Measurements from ENCODE around the gene CDH12.
"Not testable (repeated sequence)": the region's sequence is repeated elsewhere in the genome, so short reads cannot be mapped to it uniquely, and the experiment has no call there.

CDH12 gene

DNA sequence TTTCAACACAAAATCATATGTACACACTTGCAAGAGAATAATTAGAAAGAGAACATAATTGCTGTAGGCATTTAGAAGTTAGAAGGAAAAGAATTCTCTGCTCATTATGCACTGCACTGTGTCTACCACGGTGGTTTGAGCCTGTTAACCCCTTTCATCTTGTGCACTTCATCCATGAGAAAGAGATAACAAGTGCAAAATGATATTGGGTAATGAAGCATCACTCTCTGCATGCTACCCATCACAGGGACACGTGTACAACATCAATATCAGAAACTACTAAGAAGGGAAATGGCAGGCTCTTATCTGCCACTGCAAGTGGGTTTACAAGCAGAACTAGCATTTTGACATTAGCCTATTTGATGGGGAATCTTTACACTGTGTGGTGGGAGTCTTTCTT, 202.6 kb downstream of the CDH12 start:
- DNase-seq (ENCODE audit: low read depth in 2 of 2) = no peak

DNA sequence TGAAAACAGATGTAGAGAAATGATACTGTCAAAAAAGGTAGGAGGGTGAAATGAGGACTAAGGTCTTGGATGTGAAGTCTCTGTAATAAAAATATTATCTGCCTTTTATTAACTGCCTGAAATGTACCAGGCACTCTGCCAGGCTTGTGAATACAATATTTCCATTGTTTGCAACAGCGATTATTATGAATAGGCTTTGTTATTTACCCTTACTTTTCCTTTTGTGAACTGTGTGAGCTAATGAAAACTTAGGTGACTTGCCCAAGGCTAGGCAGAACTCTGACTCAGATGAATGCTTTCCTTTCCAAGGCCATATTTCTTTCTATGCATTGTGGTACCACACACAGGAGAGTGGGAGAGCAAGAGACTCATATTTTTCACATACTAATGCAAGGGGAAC, 204.1 kb downstream of the CDH12 start:
- DNase-seq (ENCODE audit: low read depth in 2 of 2) = no peak

DNA sequence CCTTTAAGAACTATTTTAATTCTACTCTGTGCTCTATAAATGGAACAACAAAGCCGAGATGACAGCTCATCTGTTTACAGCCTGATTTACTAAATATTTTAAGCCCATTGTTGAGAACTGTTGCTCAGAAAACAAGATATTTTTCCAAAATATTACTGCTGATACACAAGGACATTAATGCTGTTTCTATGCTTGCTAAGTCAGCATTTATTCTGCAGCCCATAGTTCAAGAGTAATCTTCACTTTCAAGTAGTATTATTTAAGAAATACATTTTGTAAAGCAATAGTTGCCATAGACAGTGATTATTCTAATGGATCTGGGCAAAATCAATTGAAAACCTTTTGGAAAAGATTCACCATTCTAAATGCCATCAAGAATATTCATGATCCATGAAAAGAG, 208.3 kb downstream of the CDH12 start:
- DNase-seq (ENCODE audit: low read depth in 2 of 2) = no peak

DNA sequence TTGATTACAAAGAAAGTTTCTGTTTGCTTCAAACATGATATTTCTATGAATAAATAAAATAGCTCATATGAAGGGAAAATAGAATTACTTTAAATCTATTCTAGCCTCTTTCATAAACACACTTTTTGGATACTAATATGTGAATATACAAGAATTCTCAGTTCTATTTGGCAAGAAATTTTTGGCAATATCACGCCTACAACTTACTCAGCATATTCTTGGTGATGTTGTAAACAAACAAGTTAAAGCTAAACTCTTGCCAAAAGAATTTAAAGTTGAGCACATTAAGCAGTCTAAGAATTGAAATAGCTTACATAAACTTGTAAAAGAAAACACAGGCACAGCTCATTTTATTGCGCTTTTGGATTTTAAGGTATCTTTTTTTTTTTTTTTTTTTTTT, 209.8 kb downstream of the CDH12 start:
- DNase-seq (ENCODE audit: low read depth in 2 of 2) = no peak

DNA sequence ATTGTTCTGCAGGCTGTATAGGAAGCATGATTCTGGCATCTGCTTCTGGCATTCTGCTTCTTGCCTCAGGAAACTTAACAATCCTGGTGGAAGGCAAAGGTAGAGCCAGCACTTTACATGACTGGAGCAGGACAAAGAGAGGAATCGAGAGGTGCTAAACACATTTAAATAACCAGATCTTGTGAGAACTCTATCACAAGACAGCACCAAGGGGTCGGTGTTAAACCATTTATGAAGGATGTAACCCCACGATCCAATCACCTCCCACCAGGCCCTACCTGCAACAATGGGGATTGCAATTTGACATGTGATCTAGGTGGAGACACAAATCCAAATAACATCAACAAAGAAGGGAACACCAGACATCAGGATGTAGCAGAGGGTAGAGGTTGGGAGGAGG, 221.5 kb downstream of the CDH12 start:
- DNase-seq (ENCODE audit: low read depth in 2 of 2) = no peak

GRCh38 chr5:22627029-22627428, 226.1 kb downstream of the CDH12 start:
- DNase-seq (ENCODE audit: low read depth in 2 of 2) = no peak

- DNase-seq (ENCODE audit: low read depth in 2 of 2) = no peak
Measured at GRCh38 chr5:22625451-22625850, 227.7 kb downstream of the CDH12 start.

DNA sequence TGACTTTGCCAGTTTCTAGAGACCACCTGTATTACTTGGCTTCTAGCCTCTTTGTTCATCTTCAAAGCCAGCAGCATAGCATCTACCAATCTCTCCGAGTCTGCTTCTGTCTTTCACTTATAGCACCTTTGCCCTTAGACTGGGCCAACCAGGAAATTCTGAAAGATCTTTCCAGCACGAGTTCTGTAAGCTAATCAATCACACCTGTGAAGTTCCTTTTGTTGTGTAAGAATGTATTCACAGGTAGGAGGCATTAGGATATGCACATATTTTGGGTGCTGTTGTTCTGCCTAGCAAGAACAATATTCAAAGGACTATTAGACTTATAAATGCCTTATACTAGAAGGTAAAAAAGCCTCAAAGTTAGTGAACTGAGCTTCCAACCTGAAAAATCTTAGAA, 232.1 kb downstream of the CDH12 start:
- no peak for DNase-seq (ENCODE audit: low read depth in 2 of 2)

- no peak for DNase-seq (ENCODE audit: low read depth in 2 of 2)
Measured at GRCh38 chr5:22615964-22616363, 237.2 kb downstream of the CDH12 start.

DNA sequence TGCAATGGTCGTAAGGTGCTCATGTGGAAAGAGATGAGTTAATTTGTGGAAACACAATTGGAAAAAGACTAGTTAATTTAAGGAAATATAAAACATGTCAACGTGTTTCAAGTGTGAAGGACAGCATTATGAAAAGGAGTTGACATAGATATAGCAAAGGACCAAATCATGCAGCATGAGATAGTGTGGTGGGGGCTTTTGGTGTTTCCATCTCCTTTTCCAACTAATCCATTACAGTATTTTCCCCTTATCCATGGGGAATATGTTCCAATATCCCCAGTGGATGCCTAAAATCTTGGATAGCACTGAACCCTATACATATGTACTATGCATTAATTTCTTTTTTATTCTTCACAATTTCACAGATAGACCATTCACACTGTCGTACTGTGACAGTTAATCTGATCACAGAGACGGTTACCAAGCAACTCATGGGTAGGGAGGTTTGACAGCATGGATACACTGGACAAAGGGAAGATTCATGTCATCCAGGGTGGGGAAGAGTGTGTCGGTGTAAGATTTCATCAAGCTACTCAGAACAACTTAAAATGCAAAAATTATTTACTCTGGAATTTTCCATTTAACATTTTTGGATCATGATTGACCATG, 238.6 kb downstream of the CDH12 start:
- no peak for DNase-seq (ENCODE audit: low read depth in 2 of 2)

DNA sequence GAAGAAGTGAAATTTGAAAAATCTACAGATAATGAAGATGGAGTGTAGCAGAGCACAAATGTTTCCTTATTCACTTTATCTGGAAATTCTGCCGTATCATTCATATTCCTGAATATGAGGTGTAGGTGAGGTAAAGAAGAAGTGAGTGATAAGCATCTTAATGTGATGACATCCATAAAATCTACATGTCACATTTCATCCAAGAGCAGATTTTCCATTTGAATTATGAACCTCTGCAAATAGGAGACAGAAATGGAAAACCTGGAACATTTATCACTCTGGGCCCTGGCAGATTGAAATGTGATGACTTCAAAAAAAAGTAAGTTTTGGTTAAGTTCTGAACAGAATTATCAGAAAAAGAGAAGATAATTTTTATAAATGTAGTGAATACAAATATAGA, 240.2 kb downstream of the CDH12 start:
- no peak for DNase-seq (ENCODE audit: low read depth in 2 of 2)

DNA sequence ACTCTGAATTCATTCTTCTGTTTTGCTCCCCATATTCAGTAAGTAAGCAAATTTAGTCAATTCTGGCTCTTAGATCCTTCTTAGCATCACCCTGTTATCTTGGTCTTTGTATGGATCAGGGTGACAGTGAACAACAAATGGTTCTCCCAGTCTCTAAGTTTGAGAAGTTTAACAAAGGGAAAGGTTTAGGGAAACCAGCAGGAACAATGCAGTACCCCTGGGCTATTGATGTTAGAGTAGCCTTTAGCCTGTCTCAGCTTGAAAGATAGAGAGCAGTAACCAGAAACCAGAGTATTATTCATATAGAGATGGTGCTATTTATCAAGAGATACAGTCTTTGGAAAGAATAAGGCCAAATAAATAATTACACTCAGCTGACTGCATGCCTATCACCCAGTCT, 241.8 kb downstream of the CDH12 start:
- DNase-seq (ENCODE audit: low read depth in 2 of 2) = no peak

DNA sequence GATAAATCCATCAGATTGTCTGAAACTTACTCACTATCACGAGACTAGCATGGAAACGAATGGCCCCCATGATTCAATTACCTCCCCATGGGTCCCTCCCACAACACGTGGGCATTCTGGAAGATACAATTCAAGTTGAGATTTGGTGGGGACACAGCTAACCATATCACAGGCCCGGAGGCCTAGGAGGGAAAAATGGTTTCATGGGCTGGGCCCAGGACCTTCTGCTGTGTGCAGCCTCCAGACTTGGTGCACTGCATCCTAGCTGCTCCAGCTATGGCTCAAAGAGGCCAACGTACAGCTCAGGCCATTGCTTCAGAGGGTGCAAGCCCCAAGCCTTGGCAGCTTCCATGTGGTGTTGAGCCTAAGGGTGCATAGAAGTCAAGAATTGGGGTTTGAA, 245.6 kb downstream of the CDH12 start:
- DNase-seq (ENCODE audit: low read depth in 2 of 2) = not testable (repeated sequence)

DNA sequence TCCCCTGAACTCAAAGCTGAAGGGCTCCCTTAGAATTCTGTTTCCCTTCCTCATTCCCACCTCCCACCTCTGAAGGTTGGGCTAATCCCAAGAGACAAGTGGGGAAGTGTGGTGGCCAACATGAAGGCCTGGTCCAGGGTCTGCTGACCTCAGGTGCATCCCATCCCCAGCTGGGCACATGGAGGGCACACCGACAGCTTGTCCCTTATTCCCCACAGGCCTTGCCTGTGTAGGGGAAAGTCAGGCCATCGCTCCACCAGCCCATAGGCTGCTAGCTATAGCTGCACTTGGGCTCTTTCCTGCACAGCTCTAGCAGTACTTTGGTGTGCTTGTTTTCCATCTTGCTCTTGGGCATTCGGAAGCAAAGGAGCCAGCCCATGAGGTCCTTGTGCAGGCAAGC, 247.7 kb downstream of the CDH12 start:
- no peak for DNase-seq (ENCODE audit: low read depth in 2 of 2)

DNA sequence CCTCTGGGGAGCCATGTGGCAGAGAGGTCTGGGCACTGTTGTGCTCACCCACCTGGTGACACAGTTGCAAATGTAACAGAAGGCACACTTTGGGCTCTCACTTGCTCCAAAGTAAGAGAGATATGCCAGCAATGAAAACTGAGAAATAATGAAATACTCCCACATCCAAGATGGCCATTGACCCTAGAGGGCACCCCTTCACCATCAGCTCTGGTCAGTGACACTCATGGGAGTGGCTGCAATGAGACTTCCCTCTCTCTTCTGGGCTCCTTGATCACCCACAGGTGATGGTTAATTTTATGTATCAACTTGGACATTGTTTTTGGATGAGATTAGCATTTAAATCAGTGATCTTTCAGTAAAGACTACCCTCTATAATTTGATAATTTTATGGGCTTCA, 248.4 kb downstream of the CDH12 start:
- no peak for DNase-seq (ENCODE audit: low read depth in 2 of 2)

- DNase-seq (ENCODE audit: low read depth in 2 of 2) = no peak
Measured at GRCh38 chr5:22598796-22599195, 254.3 kb downstream of the CDH12 start.

DNA sequence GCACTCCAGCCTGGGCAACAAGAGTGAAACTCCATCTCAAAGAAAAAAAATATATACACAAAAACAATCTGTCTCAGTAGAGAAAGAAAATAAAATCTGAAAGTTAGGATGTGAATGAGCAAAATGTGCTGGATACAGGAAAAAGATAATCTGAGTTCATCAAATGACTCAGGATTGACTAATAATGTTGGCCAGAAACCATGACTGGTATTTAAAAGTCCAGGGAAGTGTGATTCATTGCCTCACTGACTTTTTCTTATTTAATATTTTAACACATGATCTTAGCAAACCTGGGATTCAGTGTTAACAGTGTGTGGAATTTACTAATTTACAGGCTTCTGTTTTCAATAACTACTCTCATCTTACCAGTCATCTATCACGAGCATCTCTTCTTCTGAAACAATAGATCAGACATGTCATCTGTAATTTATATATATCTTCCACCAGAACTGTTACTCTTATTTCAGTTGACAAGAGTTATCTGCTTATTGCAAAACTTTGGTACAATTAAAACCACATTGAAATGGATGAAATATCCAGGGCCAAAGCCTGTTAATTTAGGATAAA, 256.7 kb downstream of the CDH12 start:
- DNase-seq (ENCODE audit: low read depth in 2 of 2) = no peak

DNA sequence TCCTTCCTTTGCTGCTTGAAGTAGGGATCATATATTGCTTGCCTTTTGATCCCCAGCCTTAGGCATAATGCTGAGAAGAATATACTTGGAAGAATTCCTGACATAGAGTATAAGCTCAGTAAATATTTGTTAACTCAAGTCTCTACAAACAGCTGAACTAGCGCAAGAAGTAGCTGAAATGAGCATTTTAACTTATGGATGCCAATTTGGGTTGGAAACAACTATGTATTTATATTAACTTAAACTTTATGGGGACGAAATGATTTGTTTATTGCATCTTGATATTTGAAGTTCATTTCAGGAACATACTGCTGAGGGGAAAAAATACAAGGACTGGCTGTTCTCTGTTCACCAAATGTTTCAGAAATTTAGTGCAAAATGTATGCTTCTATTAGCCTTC, 258.7 kb downstream of the CDH12 start:
- DNase-seq (ENCODE audit: low read depth in 2 of 2) = no peak

DNA sequence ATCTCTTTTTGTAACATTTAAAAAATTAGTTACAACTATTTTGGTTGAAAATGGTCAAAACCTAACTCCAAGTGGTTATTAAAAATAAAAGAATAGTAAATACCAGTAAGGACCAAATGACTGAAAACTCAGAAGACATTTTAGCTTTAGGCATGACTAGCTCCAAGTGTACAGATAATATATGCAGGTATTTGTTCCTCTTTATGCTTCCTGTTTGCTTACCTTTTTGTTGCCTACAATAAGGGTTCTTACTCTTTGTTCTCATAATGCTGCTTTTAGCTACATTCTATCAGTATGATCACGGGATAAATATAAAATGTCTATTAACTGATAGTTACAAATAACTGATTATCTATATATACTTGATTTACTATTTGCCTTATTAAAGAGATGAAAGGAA, 259.6 kb downstream of the CDH12 start:
- DNase-seq (ENCODE audit: low read depth in 2 of 2) = no peak

DNA sequence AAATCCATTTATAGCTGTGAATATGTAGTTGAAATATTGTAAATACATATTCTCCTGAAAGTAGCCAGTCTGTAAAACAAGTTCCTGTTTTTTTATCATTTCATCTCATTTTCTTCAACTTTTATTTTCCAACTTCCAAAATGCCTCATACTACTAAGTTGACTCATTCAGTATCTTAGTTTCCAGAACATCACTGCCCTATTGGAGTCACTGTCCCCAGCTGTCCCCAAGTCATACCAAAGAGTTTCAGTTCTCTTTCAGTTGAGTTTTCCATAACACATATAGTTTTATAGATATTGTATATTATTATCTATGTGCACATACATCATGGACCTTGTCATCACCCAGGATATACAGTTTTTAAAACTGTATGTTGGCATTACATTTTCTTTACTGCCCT, 261.7 kb downstream of the CDH12 start:
- no peak for DNase-seq (ENCODE audit: low read depth in 2 of 2)

- no peak for DNase-seq (ENCODE audit: low read depth in 2 of 2)
Measured at GRCh38 chr5:22590677-22591268, 262.4 kb downstream of the CDH12 start.

DNA sequence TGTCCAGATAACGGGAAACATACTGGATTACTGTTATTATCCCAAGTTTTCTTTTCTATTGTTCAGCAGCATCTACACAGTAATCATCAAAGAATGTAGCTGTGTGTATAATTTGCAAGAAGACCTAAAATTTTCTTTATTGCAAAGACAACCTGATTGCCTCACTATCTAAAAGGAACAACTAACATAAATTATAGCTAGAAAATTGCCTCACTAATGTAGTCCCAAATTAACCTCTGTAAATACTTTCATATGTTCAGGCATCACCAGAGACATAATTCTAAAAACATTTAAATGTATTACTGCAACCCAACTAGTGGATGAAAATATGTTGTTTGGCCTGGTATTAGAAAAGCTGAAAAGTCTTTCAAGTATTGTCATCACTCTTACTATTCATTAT, 275.4 kb downstream of the CDH12 start:
- no peak for DNase-seq (ENCODE audit: low read depth in 2 of 2)

DNA sequence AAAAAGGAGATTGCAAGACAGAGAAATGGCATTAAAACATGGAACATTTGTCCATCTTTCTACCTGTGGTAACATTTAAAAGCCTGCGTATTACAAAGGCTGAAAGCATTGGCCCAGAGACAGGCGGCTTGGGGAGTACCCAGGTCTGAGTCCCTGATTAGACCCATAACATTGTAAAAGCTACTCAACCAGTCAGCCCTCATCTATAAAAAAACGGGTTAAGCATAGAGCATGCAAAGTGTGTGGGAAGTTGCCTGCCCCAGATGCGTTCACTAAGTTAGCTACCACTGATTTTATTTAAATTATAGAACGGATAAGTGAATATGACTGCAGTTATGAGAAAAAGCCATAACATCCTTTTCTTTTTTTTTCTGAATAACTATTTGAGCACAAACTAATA, 276.1 kb downstream of the CDH12 start:
- DNase-seq (ENCODE audit: low read depth in 2 of 2) = no peak

- DNase-seq (ENCODE audit: low read depth in 2 of 2) = no peak
Measured at GRCh38 chr5:22572941-22573340, 280.2 kb downstream of the CDH12 start.

All from activated CD4-positive, alpha-beta T cell treated with anti-CD3 and anti-CD28 coated beads for 24 hours (primary cell).